T-helper 22 cell (primary cell): ENCODE measurements around the gene CLDN22.

Experiments
- DNase-seq: peaks from one replicate; pipeline ENCODE4 v3.0.0-alpha.2; 2020; ENCODE audit warnings: low read depth

Gene CLDN22

GRCh38 chr4:183321516-183321915 lies 1.4 kb upstream of the CLDN22 start:
- no peak for DNase-seq

- no peak for DNase-seq
Observed at GRCh38 chr4:183321079-183321478, 1.0 kb upstream of the CLDN22 start.

- no peak for DNase-seq
Observed at GRCh38 chr4:183318656-183319055, 1.4 kb downstream of the CLDN22 start.

GRCh38 chr4:183314806-183315205 lies 5.3 kb downstream of the CLDN22 start:
- no peak for DNase-seq

GRCh38 chr4:183314336-183314735 lies 5.7 kb downstream of the CLDN22 start:
- no peak for DNase-seq

GRCh38 chr4:183312841-183313240 lies 7.2 kb downstream of the CLDN22 start:
- DNase-seq: no peak

- DNase-seq: no peak
Observed at GRCh38 chr4:183306811-183307210, 13.3 kb downstream of the CLDN22 start.

GRCh38 chr4:183304538-183304937 lies 15.5 kb downstream of the CLDN22 start:
- no peak for DNase-seq

GRCh38 chr4:183304067-183304466 lies 16.0 kb downstream of the CLDN22 start:
- no peak for DNase-seq

GRCh38 chr4:183303301-183303700 lies 16.8 kb downstream of the CLDN22 start:
- DNase-seq: no peak

GRCh38 chr4:183300655-183301054 lies 19.4 kb downstream of the CLDN22 start:
- no peak for DNase-seq

GRCh38 chr4:183300070-183300469 lies 20.0 kb downstream of the CLDN22 start:
- no peak for DNase-seq

GRCh38 chr4:183299464-183299863 lies 20.6 kb downstream of the CLDN22 start:
- DNase-seq: no peak

GRCh38 chr4:183297675-183298074 lies 22.4 kb downstream of the CLDN22 start:
- no peak for DNase-seq

- DNase-seq: no peak
Observed at GRCh38 chr4:183295711-183296110, 24.4 kb downstream of the CLDN22 start.

GRCh38 chr4:183291070-183291469 lies 29.0 kb downstream of the CLDN22 start:
- DNase-seq: no peak

- no peak for DNase-seq
Observed at GRCh38 chr4:183289688-183290087, 30.4 kb downstream of the CLDN22 start.

- DNase-seq: no peak
Observed at GRCh38 chr4:183288955-183289354, 31.1 kb downstream of the CLDN22 start.

- no peak for DNase-seq
Observed at GRCh38 chr4:183287677-183288076, 32.4 kb downstream of the CLDN22 start.

GRCh38 chr4:183287309-183287659 lies 32.8 kb downstream of the CLDN22 start:
- no peak for DNase-seq

GRCh38 chr4:183286590-183287308 lies 33.3 kb downstream of the CLDN22 start:
- no peak for DNase-seq

GRCh38 chr4:183285886-183286285 lies 34.2 kb downstream of the CLDN22 start:
- DNase-seq: no peak

- DNase-seq: no peak
Observed at GRCh38 chr4:183284965-183285364, 35.1 kb downstream of the CLDN22 start.

GRCh38 chr4:183284258-183284785 lies 35.8 kb downstream of the CLDN22 start:
- DNase-seq: no peak
